Omental fat pad (tissue), 4 donors: ENCODE results near the gene TRERF1. TPM values are rescaled to one million over a fixed set of nuclear protein-coding genes. Genes with fewer than 3 reads are reported as not detected.

Experiments
- ATAC-seq: fragments of 150-250 bp; one replicate; pipeline ENCODE4 v1.9.1; 2016; ENCODE audit warnings: mild to moderate bottlenecking, moderate library complexity; ENCODE audit not compliant: low FRiP score
- DNase-seq: peaks from one replicate; pipeline ENCODE4 v3.0.0-alpha.2; 2019; ENCODE audit warnings: low spot score
- CTCF ChIP-seq, 3 donors: fragments of 450-650 bp; IDR thresholded peaks; one replicate each; pipeline ENCODE4 v1.5.1; 2016 to 2017; ENCODE audit warnings: antibody characterized with exemption in 3 of 3, mild to moderate bottlenecking in 3 of 3, moderate library complexity in 2 of 3
- total RNA-seq, 4 donors: library from RNA; depleted of rRNA; stranded (reverse); fragments of >200 nt; gene quantifications; one replicate each; pipeline ENCODE4 v1.1.0, GENCODE V29; 2016

Gene TRERF1
- total RNA-seq, 4 donors from 2014 or later: 2.0 to 10.2 (median 2.6) TPM

GRCh38 chr6:42423244-42423643 lies 28.5 kb downstream of the TRERF1 start:
- DNase-seq: no peak
- no peak for ATAC-seq

GRCh38 chr6:42420741-42421140 lies 31.0 kb downstream of the TRERF1 start:
- no peak for ATAC-seq
- DNase-seq: no peak
- TF ChIP-seq CTCF (IDR thresholded peaks at IDR 0.05): no peak

More at GRCh38 chr6:42423244-42423643, 28.5 kb downstream of the TRERF1 start:
- no peak for TF ChIP-seq CTCF (IDR thresholded peaks at IDR 0.05)

GRCh38 chr6:42419490-42420280 lies 32.0 kb downstream of the TRERF1 start:
- TF ChIP-seq CTCF (IDR thresholded peaks at IDR 0.05): no peak
- no peak for DNase-seq
- ATAC-seq: no peak

- no peak for TF ChIP-seq CTCF (IDR thresholded peaks at IDR 0.05)
- DNase-seq (no peak), ATAC-seq (no peak)
Measured at GRCh38 chr6:42418724-42419123, 33.0 kb downstream of the TRERF1 start.

GRCh38 chr6:42417641-42418112 lies 34.0 kb downstream of the TRERF1 start:
- TF ChIP-seq CTCF (IDR thresholded peaks at IDR 0.05): no peak
- ATAC-seq (no peak), DNase-seq (no peak)

GRCh38 chr6:42411406-42411805 lies 40.3 kb downstream of the TRERF1 start:
- no peak for DNase-seq
- no peak for TF ChIP-seq CTCF (IDR thresholded peaks at IDR 0.05)
- no peak for ATAC-seq

GRCh38 chr6:42410861-42411260 lies 40.9 kb downstream of the TRERF1 start:
- ATAC-seq (no peak), DNase-seq (no peak)
- no peak for TF ChIP-seq CTCF (IDR thresholded peaks at IDR 0.05)
